Middle frontal gyrus (tissue), 1 donor: ENCODE results near the gene MARF1.
"Not testable (repeated sequence)": the region's sequence is repeated elsewhere in the genome, so short reads cannot be mapped to it uniquely, and the experiment has no call there.

Experiments
- DNase-seq: peaks from one replicate; pipeline ENCODE4 v3.0.0-alpha.2; 2015; ENCODE audit warnings: low spot score; ENCODE audit errors: extremely low spot score

Gene MARF1

DNA sequence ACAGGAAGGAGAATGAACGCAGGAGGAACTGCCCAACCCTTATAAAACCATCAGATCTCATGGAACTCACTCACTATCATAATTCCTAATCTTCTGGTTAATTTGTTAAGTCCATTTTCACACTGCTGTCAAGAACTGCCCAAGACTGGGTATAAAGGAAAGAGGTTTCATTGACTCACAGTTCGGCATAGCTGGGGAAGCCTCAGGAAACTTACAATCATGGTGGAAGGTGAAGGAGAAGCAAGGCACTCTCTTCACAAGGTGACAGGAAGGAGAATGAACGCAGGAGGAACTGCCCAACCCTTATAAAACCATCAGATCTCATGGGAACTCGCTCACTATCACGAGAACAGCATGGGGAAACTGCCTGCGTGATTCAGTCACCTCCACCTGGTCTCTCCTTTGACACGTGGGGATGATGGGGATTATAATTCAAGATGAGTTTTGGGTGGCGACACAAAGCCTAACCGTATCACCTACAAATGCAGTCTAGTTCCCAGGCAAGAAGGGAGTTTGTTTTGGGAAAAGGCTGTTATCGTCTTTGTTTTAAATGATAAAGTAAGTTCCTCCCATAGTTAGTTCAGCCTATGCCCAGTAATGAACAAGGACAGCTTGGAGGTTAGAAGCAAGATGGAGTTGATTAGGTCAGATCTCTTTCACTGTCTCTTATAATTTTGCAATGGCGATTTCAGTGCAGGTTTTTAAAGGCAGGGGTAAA lies 68.9 kb downstream of the MARF1 start:
- DNase-seq = not testable (repeated sequence)

- DNase-seq = no peak
Measured at GRCh38 chr16:15573274-15573895, 69.6 kb downstream of the MARF1 start.

DNA sequence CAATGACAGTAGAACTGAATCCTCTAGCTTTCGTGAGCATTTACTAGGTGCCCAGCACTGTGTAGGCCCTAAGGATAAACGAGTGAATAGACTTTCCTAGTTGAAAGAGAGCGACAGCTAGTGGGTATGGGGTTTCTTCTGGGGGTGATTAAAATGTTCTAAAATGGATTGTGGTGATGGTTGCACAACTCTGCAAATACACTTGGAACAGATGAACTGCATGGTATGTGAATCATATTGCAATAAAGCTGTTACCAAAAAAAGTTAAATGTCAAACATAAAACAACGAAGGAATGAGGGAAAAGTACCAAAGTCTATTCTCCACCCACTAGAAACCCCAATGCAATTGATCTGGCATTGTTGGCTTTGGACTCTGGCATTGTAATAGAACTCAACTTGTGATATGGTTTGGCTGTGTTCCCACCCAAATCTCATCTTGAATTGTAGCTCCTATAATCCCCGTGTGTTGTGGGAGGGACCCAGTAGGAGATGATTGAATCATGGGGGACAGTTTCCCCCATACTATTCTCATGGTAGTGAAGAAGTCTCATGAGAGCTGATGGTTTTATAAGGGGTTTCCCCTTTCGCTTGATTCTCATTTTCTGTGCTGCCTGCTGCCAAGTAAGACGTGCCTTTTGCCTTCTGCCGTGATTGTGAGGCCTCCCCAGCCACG lies 70.5 kb downstream of the MARF1 start:
- DNase-seq = no peak

DNA sequence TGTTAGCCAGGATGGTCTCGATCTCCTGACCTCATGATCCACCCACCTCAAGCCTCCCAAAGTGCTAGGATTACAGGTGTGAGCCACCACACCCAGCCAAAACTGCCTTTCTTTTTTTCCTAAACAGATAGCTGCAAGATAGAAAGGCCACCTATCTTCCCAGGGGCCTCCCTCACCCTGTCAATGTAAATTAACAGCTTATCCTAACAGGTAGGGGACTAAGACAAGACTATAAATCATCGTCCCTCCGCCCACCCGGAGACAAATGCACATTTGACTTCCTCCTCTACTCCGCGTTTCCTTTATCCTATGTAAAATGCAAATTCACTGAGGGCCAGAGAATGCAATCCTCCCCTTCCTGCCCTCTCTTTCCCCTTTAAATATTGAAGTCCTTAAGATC lies 71.4 kb downstream of the MARF1 start:
- no peak for DNase-seq

DNA sequence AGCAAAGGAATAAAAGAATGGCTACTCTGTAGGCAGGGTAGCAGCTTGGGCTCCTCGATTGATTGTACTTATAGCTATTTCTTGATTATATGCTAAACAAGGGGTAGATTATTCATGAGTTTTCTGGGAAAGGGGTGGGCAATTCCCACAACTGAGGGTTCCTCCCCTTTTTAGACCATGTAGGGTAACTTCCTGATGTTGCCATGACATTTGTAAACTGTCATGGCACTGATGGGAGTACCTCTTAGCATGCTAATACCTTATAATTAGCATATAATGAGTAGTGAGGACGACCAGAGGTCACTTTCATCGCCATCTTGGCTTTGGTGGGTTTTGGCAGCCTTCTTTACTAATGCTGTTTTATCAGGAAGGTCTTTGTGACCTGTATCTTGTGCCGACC lies 72.3 kb downstream of the MARF1 start:
- DNase-seq = not testable (repeated sequence)

- no peak for DNase-seq
Measured at GRCh38 chr16:15567823-15568222, 75.1 kb downstream of the MARF1 start.

DNA sequence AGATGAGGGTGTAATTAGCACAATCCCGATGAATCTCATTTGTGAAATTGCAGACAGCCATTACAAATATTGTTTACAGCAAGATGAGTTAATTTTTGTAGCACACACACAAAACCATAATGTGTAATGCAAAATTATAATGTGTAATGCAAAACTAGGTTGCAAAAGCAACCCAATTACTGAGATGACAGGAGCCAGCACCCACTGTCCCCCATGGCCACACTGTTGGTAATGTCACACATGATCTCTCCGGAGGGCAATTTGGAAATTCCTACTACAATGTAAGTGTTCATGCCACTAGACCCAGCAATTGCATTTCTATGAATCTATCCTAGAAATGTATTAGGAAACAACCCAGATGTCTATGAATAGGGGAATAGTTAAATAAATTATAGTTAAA lies 76.9 kb downstream of the MARF1 start:
- no peak for DNase-seq

DNA sequence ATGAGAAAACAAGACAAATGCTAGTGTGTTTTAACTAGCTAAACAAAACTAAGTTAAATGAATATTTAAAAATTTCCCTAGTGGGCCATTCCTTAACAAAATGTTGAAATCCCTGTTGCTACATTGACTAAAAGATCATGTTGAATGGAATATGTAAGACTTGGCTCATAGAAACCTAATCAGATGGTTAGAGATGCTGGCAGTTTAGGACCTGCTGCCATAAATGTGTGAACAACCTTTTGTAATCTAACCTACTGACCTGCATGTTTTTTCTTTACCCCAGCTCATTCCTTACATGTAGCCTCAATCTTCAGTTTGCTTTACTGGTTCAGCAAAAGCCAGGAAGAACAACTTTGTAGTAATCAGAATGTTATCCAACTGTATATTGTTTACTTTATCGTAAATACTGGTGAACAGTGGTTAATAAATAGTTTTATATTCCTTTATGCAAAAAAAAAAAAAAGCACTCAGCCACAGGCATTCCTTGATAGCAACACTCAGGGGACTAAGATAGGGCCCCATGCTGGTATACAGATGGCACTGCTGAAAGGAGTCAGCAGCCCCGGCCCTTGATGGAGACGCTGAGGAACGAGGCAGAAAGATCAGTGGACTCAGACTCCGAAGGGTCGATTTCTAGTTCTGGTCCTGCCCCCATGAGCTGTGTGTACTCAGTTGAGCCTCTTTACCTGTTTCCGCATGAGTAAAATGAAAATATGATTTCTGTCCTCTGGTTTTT lies 78.2 kb downstream of the MARF1 start:
- DNase-seq = no peak

DNA sequence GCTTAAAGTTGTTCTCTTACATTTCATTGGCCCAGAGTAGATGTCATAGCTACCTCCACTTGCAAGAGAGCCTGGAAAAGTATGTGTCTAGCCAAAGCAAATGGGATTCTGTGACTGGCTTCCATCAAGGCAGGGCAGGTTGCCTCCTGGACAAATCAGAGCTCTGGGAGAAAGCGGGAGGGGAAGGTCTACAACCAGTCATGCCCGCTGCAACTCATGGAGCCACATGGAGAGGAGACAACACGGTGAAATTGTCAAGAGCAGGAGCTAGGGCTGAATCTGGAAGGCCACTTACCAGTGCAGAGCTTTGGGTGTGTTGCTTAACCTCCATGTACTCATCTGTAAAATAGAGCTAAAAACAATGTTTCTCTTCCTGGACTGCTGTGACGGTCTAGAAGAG lies 83.8 kb downstream of the MARF1 start:
- no peak for DNase-seq

DNA sequence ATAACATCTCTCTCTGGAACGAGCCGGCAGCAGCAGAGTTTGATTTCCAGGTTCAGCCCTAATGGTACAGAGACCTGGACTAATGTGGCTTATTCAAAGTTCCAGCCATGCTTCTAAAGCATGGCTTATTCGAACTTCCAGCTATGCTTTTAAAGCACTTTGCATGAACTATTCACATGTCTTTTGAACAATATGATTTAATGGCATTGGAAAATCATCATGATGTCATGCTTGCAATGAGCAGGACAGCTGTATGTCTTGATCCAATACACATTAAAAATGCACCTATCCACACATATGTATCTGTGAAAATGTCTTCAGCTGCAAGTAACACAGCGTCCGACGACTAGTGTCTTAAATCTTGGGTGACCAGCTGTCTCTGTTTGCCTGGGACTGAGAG lies 85.7 kb downstream of the MARF1 start:
- DNase-seq = no peak

DNA sequence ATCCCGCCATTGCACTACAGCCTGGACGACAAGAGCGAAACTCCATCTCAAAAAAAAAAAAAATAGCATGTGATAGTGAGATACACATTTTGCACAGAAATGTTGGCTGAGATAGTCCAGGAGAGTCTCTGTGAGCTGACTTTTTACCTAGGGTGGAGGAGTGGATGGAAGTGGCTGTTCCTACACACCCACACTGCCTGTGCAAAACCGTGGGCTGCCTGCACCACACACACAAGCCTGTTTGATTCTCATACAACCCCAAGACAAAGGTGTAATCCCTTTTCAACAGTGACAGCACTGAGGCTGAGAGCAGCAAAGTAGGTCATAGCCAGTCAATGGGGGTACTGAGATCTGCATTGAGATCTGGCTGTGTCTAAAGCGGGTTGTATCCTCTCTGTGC lies 86.8 kb downstream of the MARF1 start:
- no peak for DNase-seq

GRCh38 chr16:15553313-15554088 lies 89.5 kb downstream of the MARF1 start:
- no peak for DNase-seq

DNA sequence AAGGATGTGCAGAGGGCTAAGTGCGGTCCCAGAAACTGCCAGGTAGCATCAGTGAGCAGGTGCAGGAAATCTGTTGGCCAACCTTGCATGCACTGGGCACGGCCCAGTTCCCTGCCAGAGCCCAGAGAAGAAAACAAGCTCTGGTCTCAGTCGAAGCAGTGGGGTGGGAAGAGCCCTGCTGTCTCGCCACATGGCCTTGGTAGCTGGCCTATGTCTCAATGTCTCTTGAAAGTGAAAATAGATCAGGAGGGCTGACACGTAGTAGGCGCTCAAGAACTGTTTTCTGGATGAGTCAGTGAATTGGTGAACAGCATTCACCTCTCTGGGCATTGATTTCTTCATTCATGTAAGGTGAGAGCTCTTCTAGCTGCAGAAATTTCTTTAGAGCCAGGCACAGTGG lies 90.4 kb downstream of the MARF1 start:
- no peak for DNase-seq

DNA sequence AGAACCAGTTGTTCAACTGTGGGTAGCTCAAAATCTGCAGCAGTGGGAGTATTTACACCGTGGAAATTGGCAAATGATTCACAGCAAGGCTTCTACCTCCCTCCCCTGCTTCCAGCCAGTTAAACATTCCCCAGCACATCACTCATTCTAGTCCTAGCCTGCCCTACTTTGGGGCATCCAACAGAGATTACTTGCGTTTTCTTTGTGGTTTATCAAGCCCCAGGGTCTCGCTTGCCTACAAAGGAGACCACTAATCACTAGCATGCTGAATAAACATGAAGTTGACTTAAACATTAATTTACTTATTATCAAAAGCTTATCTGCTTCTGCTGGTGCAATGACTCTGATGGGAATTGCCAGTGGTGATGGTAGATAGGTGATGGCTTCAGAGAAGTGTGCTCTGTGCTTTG lies 94.5 kb downstream of the MARF1 start:
- no peak for DNase-seq

DNA sequence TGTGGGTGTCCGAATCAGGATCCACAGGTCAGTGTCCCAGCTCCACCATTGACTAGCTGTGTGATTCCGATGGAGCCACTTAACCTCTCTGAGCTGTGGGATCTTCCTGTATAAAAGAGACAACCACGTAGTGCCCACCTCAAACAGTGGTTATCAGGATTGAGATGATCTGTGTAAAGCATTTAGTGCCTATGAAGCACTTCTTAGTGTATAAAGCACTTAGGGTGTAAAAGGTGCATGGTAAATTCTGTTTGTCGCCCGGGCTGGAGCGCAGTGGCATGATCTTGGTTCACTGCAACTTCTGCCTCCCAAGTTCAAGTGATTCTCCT lies 95.2 kb downstream of the MARF1 start:
- no peak for DNase-seq

GRCh38 chr16:15547072-15547767 lies 95.7 kb downstream of the MARF1 start:
- DNase-seq = not testable (repeated sequence)

DNA sequence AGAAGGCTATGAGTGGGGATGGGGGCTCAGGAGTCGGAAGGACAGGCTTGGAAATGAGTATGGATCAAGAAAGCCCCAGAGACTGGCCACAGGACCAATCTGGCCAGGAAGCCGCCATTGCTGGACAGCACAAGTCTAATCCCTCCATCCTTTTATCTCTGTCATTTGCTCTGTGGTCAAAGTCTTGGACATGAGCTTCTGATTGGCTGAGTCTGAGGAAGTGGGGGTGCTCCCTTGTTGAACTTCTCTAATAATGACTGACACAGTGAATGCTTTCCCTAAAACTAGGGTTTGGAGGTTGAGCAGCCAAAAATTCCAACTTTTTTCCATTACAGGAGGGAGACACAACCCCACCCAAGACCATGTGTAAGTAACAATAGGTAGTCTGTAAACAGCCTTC lies 97.4 kb downstream of the MARF1 start:
- no peak for DNase-seq

- no peak for DNase-seq
Measured at GRCh38 chr16:15544405-15544804, 98.5 kb downstream of the MARF1 start.
